Glutamatergic neuron (in vitro differentiated cells): ENCODE results near the gene MMD. TPM values are rescaled to one million over a fixed set of nuclear protein-coding genes. Genes with fewer than 3 reads are reported as not detected.

ENCODE experiments used
- DNase-seq: peaks from one replicate; pipeline ENCODE4 v3.0.0; 2022
- H3K27ac Mint-ChIP-seq: one replicate; pipeline ENCODE4 v1.8.0; 2020; ENCODE audit warnings: mild to moderate bottlenecking, mixed read lengths, inconsistent platforms; ENCODE audit not compliant: unreplicated experiment
- H3K27me3 Mint-ChIP-seq: one replicate; pipeline ENCODE4 v1.8.0; 2020; ENCODE audit warnings: mild to moderate bottlenecking, moderate library complexity, mixed read lengths, inconsistent platforms; ENCODE audit not compliant: unreplicated experiment
- H3K36me3 Mint-ChIP-seq: one replicate; pipeline ENCODE4 v1.8.0; 2020; ENCODE audit warnings: mild to moderate bottlenecking, mixed read lengths, inconsistent platforms; ENCODE audit not compliant: unreplicated experiment
- H3K4me1 Mint-ChIP-seq: one replicate; pipeline ENCODE4 v1.8.0; 2020; ENCODE audit warnings: mild to moderate bottlenecking, low read depth, mixed read lengths, inconsistent platforms; ENCODE audit not compliant: unreplicated experiment
- H3K4me3 Mint-ChIP-seq: one replicate; pipeline ENCODE4 v1.8.0; 2020; ENCODE audit warnings: mild to moderate bottlenecking, mixed read lengths, inconsistent platforms; ENCODE audit not compliant: unreplicated experiment
- H3K9me3 Mint-ChIP-seq: one replicate; pipeline ENCODE4 v1.8.0; 2020; ENCODE audit warnings: mild to moderate bottlenecking, moderate library complexity, mixed read lengths, inconsistent platforms; ENCODE audit not compliant: unreplicated experiment
- total RNA-seq: library from RNA; stranded (reverse); fragmentation: NEBNext Ultra II Directional; extraction: Animal tissue kit (Norgen Biotek cat#: 25700); gene quantifications from one replicate; pipeline ENCODE4 v1.2.1, GENCODE V29; 2021; ENCODE audit not compliant: unreplicated experiment
- TF ChIP-seq, protein P1 (sequence below): fragments of 200-600 bp; sonication (generic); IDR thresholded peaks from one replicate; pipeline ENCODE4 v1.5.0; 2021; ENCODE audit not compliant: partially characterized antibody, unreplicated experiment

MMD gene
- total RNA-seq, 1 donor from 2014 or later = 60.6 TPM

DNA sequence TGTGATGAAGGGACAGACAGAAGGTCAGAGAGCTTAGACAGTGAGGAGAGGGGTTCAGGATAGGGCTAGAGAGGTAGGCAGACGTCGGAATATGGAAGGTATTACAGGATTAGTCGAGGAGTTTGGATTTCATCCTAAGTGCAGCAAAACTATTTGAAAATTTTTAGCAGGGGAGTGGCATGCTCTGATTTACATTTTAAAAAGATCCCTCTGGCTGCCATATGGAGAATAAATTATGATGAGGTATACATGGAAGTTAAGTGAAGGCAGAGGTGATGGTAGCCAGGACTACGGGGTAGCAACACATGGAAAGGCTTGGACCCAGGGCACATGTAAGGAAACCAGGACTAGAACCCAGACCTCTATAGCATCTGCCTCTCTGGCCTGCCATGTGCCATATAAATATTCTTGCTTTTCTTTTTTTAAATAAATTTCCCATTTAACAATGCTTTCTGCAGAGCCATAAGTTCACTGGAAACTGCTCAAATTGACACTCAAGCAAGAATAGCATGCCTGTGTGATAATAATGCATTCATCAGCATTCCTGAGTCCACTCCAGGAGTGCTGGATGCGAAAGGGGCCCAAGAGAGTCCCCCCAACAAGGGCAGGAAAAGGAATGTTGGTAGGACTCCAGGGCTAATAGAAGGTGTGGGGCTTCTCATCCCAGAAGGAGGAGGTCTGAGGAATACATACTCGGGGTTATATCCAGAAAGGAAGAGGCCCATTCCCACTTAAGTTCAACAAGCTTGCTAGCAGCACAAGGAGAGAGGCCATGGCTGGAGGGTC is 78.6 kb downstream of the MMD start:
- peaks cover 7% of the 10 kb centered on the region for H3K36me3 Mint-ChIP-seq
- no peaks in the 10 kb centered on the region for H3K4me1 Mint-ChIP-seq
- TF ChIP-seq, protein P1, sequence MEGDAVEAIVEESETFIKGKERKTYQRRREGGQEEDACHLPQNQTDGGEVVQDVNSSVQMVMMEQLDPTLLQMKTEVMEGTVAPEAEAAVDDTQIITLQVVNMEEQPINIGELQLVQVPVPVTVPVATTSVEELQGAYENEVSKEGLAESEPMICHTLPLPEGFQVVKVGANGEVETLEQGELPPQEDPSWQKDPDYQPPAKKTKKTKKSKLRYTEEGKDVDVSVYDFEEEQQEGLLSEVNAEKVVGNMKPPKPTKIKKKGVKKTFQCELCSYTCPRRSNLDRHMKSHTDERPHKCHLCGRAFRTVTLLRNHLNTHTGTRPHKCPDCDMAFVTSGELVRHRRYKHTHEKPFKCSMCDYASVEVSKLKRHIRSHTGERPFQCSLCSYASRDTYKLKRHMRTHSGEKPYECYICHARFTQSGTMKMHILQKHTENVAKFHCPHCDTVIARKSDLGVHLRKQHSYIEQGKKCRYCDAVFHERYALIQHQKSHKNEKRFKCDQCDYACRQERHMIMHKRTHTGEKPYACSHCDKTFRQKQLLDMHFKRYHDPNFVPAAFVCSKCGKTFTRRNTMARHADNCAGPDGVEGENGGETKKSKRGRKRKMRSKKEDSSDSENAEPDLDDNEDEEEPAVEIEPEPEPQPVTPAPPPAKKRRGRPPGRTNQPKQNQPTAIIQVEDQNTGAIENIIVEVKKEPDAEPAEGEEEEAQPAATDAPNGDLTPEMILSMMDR = no peak
- H3K4me3 Mint-ChIP-seq = no peak overlapping the region
- H3K9me3 Mint-ChIP-seq = no peaks in the 10 kb centered on the region
- H3K27me3 Mint-ChIP-seq = no peaks in the 10 kb centered on the region
- no peak overlapping the region for H3K27ac Mint-ChIP-seq
- no peak for DNase-seq

Other genes with a start within 250 kb of the MMD start
- gene HLF, start 156.9 kb downstream of the MMD start, total RNA-seq = 0.32 TPM
- gene SMIM36, start 89.6 kb upstream of the MMD start, total RNA-seq = not detected